Stimulated activated CD8-positive, alpha-beta memory T cell treated with anti-CD3 and anti-CD28 coated beads, Interleukin-7, amount 100 ng/mL, for 48 hours (primary cell): ENCODE results near the gene EXOSC3.
"Not testable (repeated sequence)": the region's sequence is repeated elsewhere in the genome, so short reads cannot be mapped to it uniquely, and the experiment has no call there.

Experiments
- DNase-seq, 2 donors: peaks; one replicate each; pipeline ENCODE4 v3.0.0-alpha.2; 2020; ENCODE audit warnings: low read depth in 1 of 2; ENCODE audit errors: extremely low read depth in 1 of 2

EXOSC3 gene

GRCh38 chr9:37784616-37785483, at the start of gene EXOSC3:
TSS of gene EXOSC3 (minus strand) at chr9:37785064. CDS start at chr9:37785044, 20 bp downstream.
- peak; percentile 75 to 85 for DNase-seq

GRCh38 chr9:37827483-37828165, 42.8 kb upstream of the EXOSC3 start:
- no peak for DNase-seq

GRCh38 chr9:37825174-37825573, 40.3 kb upstream of the EXOSC3 start:
- DNase-seq: not testable (repeated sequence)

- DNase-seq: no peak
Observed at GRCh38 chr9:37820142-37820541, 35.3 kb upstream of the EXOSC3 start.

GRCh38 chr9:37818849-37819248, 34.0 kb upstream of the EXOSC3 start:
- no peak for DNase-seq

- no peak for DNase-seq
Observed at GRCh38 chr9:37812773-37813379, 28.0 kb upstream of the EXOSC3 start.

GRCh38 chr9:37811906-37812476, 27.1 kb upstream of the EXOSC3 start:
- DNase-seq: no peak

GRCh38 chr9:37809676-37810075, 24.8 kb upstream of the EXOSC3 start:
- DNase-seq: not testable (repeated sequence)

GRCh38 chr9:37806271-37806670, 21.4 kb upstream of the EXOSC3 start:
- DNase-seq: no peak

- DNase-seq: no peak
Observed at GRCh38 chr9:37801959-37802711, 17.3 kb upstream of the EXOSC3 start.

GRCh38 chr9:37801287-37801850, 16.5 kb upstream of the EXOSC3 start:
- DNase-seq: peak in 1 of 2 donors; percentile 18

GRCh38 chr9:37800631-37801286, 15.9 kb upstream of the EXOSC3 start, which contains the start of gene DCAF10:
TSS of gene DCAF10 (plus strand) at chr9:37800797. CDS start at chr9:37800867, 70 bp downstream.
- DNase-seq: peak; percentile 83 to 84

GRCh38 chr9:37798677-37799076, 13.8 kb upstream of the EXOSC3 start:
- no peak for DNase-seq

GRCh38 chr9:37796232-37796631, 11.4 kb upstream of the EXOSC3 start:
- DNase-seq: no peak

GRCh38 chr9:37792122-37792521, 7.3 kb upstream of the EXOSC3 start:
- DNase-seq: no peak

GRCh38 chr9:37790096-37790495, 5.2 kb upstream of the EXOSC3 start:
- DNase-seq: no peak

GRCh38 chr9:37788332-37788731, 3.5 kb upstream of the EXOSC3 start:
- DNase-seq: no peak

- no peak for DNase-seq
Observed at GRCh38 chr9:37787059-37787458, 2.2 kb upstream of the EXOSC3 start.

GRCh38 chr9:37784291-37784615, 611 bp downstream of the EXOSC3 start:
- DNase-seq: no peak

GRCh38 chr9:37778534-37778933, 6.3 kb downstream of the EXOSC3 start:
- DNase-seq: no peak
